GM12873 (cell line): Measurements from ENCODE around the gene ARHGEF1.

Source experiments
- TF ChIP-seq, protein P1 (sequence below): IDR thresholded peaks from 2 replicates; pipeline ENCODE4 v1.5.1; 2012; ENCODE audit warnings: low read depth, mild to moderate bottlenecking, moderate library complexity, low read length, control low read depth; ENCODE audit not compliant: insufficient read depth; ENCODE audit errors: missing control alignments

The ARHGEF1 gene

DNA sequence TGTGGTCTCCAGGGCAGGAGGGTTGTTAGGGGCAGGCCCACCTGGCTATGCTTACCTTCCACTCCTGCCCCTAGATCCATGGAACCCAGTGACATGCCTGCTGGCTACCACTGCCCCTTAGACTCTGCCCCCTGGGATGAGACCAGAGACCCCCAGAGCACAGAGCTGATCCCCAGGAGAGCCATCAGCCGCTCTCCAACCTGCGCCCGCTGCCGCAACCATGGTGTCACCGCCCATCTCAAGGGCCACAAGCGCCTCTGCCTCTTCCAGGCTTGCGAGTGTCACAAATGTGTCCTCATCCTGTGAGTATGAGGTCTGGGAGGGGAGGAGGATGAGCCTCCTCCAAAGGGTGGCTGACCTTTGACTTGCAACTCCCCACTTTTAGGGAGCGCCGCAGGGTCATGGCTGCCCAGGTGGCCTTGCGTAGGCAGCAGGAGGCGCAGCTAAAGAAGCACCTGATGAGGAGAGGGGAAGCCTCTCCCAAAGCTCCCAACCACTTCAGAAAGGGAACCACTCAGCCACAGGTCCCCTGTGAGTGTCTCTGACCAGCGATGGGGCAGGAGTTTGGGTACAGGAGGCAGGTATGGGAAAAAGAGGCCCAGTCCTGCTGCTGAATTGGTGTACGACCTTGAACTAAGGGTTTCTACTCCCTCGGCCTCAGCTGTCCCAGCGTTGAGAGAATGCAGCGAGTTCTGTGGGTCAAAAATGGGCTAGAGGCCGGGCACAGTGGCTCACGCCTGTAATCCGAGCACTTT, 35.5 kb upstream of the ARHGEF1 start:
- TF ChIP-seq, protein P1, sequence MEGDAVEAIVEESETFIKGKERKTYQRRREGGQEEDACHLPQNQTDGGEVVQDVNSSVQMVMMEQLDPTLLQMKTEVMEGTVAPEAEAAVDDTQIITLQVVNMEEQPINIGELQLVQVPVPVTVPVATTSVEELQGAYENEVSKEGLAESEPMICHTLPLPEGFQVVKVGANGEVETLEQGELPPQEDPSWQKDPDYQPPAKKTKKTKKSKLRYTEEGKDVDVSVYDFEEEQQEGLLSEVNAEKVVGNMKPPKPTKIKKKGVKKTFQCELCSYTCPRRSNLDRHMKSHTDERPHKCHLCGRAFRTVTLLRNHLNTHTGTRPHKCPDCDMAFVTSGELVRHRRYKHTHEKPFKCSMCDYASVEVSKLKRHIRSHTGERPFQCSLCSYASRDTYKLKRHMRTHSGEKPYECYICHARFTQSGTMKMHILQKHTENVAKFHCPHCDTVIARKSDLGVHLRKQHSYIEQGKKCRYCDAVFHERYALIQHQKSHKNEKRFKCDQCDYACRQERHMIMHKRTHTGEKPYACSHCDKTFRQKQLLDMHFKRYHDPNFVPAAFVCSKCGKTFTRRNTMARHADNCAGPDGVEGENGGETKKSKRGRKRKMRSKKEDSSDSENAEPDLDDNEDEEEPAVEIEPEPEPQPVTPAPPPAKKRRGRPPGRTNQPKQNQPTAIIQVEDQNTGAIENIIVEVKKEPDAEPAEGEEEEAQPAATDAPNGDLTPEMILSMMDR: no peak

DNA sequence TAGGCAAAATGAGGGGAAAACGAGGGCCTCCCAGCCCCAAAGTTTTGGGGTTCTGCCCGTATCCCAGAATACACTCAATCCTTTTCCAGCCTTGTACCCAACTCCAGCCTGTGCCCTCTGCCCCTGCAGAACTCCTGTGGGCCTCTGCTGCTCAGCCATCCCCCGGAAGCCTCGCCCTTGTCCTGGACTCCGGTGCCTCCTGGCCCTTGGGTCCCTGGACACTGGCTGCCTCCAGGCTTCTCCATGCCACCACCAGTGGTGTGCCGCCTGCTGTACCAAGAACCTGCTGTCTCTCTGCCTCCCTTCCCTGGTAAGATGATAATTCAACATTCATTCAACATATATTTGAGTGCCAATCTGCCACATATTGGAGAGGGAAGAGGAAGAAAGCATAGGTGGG, 34.3 kb upstream of the ARHGEF1 start:
- TF ChIP-seq, protein P1: no peak

DNA sequence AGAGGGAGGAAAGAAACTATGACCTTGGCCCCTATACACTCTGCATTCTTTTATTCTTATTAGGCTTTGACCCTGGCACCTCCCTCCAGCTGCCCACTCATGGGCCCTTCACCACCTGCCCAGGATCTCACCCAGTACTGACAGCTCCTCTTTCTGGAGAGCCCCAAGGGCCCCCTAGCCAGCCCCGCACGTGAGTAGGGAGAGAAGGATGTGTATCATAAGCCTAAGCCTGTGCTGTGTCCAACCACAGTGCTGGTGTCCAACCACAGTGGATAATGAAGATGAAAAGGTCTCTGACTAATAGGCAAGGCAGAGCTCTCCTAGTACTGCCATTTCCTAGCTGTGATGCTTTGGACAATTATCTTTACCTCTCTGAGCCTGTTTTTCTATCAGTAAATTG, 33.9 kb upstream of the ARHGEF1 start:
- TF ChIP-seq, protein P1: no peak

- TF ChIP-seq, protein P1: no peak
These were observed 32.6 kb upstream of the ARHGEF1 start for GRCh38 chr19:41850381-41850780.

- TF ChIP-seq, protein P1: no peak
These were observed 31.5 kb upstream of the ARHGEF1 start for GRCh38 chr19:41851456-41851855.

GRCh38 chr19:41853344-41853743, 29.6 kb upstream of the ARHGEF1 start:
- TF ChIP-seq, protein P1: no peak

DNA sequence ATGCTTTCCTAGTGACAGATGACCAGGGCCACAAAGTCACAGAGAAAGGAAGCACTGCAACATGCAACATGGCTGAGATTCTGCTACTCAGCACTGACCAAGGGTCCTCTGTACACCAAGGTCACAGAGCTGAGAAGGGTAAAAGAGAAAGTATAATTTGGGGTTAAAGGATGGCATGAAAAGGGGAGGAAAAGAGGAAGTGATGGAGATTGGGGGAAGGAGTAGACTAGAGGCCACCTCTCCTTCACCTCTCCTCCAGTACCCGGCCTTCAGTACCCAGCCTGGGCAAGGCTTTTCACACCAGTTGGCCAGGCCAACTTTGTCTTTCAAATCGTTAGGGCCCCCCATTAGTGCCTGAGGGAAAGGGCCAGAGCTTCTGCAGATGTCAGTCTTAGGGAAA, 29.2 kb upstream of the ARHGEF1 start:
- TF ChIP-seq, protein P1: no peak
